ENCODE data around the gene GGPS1.
"Not testable (repeated sequence)": the region's sequence is repeated elsewhere in the genome, so short reads cannot be mapped to it uniquely, and the experiment has no call there.

DNA sequence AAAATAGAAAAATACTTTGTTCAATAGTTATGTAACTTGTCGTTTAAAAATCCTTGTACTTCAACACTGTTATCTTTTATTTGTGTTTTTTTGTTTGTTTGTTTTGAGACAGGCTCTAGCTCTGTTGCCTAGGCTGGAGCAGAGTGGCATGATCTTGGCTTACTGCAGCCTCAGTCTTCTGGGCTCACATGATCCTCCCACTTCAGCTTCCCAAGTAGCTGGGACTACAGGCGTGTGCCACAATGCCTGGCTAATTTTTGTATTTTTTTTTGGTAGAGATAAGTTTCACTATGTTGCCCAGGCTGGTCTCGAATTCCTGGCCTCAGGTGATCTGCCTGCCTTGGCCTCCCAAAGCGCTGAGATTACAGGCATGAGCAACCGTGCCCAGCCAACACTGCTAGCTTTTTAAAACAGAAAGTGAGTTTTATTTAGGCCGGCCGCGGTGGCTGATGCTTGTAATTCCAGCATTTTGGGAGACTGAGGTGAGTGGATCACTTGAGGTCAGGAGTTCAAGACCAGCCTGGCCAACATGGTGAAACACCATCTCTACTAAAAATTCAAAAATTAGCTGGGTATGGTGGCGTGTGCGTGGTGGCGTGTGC lies 49.9 kb downstream of the GGPS1 start:
- TF ChIP-seq, protein P1, sequence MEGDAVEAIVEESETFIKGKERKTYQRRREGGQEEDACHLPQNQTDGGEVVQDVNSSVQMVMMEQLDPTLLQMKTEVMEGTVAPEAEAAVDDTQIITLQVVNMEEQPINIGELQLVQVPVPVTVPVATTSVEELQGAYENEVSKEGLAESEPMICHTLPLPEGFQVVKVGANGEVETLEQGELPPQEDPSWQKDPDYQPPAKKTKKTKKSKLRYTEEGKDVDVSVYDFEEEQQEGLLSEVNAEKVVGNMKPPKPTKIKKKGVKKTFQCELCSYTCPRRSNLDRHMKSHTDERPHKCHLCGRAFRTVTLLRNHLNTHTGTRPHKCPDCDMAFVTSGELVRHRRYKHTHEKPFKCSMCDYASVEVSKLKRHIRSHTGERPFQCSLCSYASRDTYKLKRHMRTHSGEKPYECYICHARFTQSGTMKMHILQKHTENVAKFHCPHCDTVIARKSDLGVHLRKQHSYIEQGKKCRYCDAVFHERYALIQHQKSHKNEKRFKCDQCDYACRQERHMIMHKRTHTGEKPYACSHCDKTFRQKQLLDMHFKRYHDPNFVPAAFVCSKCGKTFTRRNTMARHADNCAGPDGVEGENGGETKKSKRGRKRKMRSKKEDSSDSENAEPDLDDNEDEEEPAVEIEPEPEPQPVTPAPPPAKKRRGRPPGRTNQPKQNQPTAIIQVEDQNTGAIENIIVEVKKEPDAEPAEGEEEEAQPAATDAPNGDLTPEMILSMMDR (IDR thresholded peaks at IDR 0.05; ENCODE audit: poor library complexity, severe bottlenecking) = not testable (repeated sequence)
- TF ChIP-seq EZH2 (IDR thresholded peaks at IDR 0.05; ENCODE audit: borderline replicate concordance, insufficient read depth, low read length, poor library complexity, severe bottlenecking) = not testable (repeated sequence)
